ENCODE results near the gene P3H2.

GRCh38 chr3:190032923-190033322, 87.8 kb downstream of the P3H2 start:
- TF ChIP-seq CTCF (conservative IDR thresholded peaks at IDR 0.05; ENCODE audit: low read length) (no peak), EZH2phosphoT487 (IDR thresholded peaks at IDR 0.05; ENCODE audit: borderline replicate concordance) (no peak)
